GM21515 (cell line): ENCODE results near the gene ZNF234.
"Not testable (repeated sequence)": the region's sequence is repeated elsewhere in the genome, so short reads cannot be mapped to it uniquely, and the experiment has no call there.

ENCODE experiments used
- ATAC-seq: cut with Tn5 transposase; IDR thresholded peaks from one replicate; pipeline ENCODE4 v1.9.1; 2021; ENCODE audit not compliant: unreplicated experiment

The ZNF234 gene

GRCh38 chr19:44180968-44181367 is 39.6 kb downstream of the ZNF234 start:
- no peak for ATAC-seq

GRCh38 chr19:44182145-44182544 is 40.8 kb downstream of the ZNF234 start:
- ATAC-seq, result no peak

GRCh38 chr19:44190020-44190419 is 48.7 kb downstream of the ZNF234 start:
- ATAC-seq, result no peak

GRCh38 chr19:44192127-44192526 is 50.8 kb downstream of the ZNF234 start:
- ATAC-seq, result no peak

GRCh38 chr19:44196772-44197171 is 55.4 kb downstream of the ZNF234 start:
- ATAC-seq, result no peak

GRCh38 chr19:44202470-44202869 is 61.1 kb downstream of the ZNF234 start:
- ATAC-seq, result no peak

GRCh38 chr19:44202974-44203373 is 61.6 kb downstream of the ZNF234 start:
- no peak for ATAC-seq

GRCh38 chr19:44203877-44204276 is 62.5 kb downstream of the ZNF234 start:
- ATAC-seq, result not testable (repeated sequence)

GRCh38 chr19:44204772-44205171 is 63.4 kb downstream of the ZNF234 start:
- no peak for ATAC-seq

- peak; percentile 92 for ATAC-seq
Observed at GRCh38 chr19:44207126-44207803, 65.9 kb downstream of the ZNF234 start.
